Hepatocyte (in vitro differentiated cells): ENCODE measurements around the gene MYO1A.

ENCODE experiments used
- CTCF ChIP-seq: fragments of 200-600 bp; sonication (generic); IDR thresholded peaks from 2 replicates; pipeline ENCODE4 v1.5.1; 2016; ENCODE audit warnings: antibody characterized with exemption, mild to moderate bottlenecking; ENCODE audit not compliant: poor library complexity
- EZH2 ChIP-seq: fragments of 200-600 bp; sonication (generic); IDR thresholded peaks from 2 replicates; pipeline ENCODE4 v1.6.1; 2016; ENCODE audit warnings: antibody characterized with exemption, mild to moderate bottlenecking, borderline replicate concordance
- EZH2phosphoT487 ChIP-seq: fragments of 200-600 bp; sonication (generic); IDR thresholded peaks from one replicate; pipeline ENCODE4 v1.6.1; 2018; ENCODE audit warnings: antibody characterized with exemption, mild to moderate bottlenecking, low read depth, moderate library complexity; ENCODE audit not compliant: unreplicated experiment, severe bottlenecking

- TF ChIP-seq CTCF, result no peak
- TF ChIP-seq EZH2, result no peak
- no peak for TF ChIP-seq EZH2phosphoT487
These were observed 62.9 kb downstream of the MYO1A start for GRCh38 chr12:56987011-56987410.
